NT2/D1 (cell line): ENCODE results near the gene IZUMO1.
"Not testable (repeated sequence)": the region's sequence is repeated elsewhere in the genome, so short reads cannot be mapped to it uniquely, and the experiment has no call there.

Experiments
- DNase-seq: peaks from one replicate; pipeline ENCODE4 v3.0.0-alpha.2; 2011; ENCODE audit warnings: low read depth, low spot score
- H3K27me3 ChIP-seq: 2 replicates; pipeline ENCODE4 v1.6.0; 2011; ENCODE audit warnings: mild to moderate bottlenecking; ENCODE audit not compliant: insufficient read length, insufficient read depth
- H3K36me3 ChIP-seq: 2 replicates; pipeline ENCODE4 v1.6.1; 2011; ENCODE audit warnings: mild to moderate bottlenecking, low read length, mixed read lengths; ENCODE audit not compliant: insufficient read depth, insufficient read length
- H3K4me1 ChIP-seq: 2 replicates; pipeline ENCODE4 v1.5.1; 2011; ENCODE audit not compliant: insufficient read depth, insufficient read length
- H3K4me3 ChIP-seq: 2 replicates; pipeline ENCODE4 v1.5.1; 2011; ENCODE audit warnings: low read depth; ENCODE audit not compliant: insufficient read length
- H3K9ac ChIP-seq: 2 replicates; pipeline ENCODE4 v1.6.0; 2011; ENCODE audit warnings: low read depth; ENCODE audit not compliant: insufficient read length
- H3K9me3 ChIP-seq: 2 replicates; pipeline ENCODE4 v1.5.1; 2011; ENCODE audit warnings: mild to moderate bottlenecking, low read length; ENCODE audit not compliant: insufficient read depth
- SUZ12 ChIP-seq: IDR thresholded peaks from 2 replicates; pipeline ENCODE4 v1.6.1; 2011; ENCODE audit not compliant: insufficient read length, insufficient read depth; ENCODE audit errors: extremely low read depth
- YY1 ChIP-seq: IDR thresholded peaks from 2 replicates; pipeline ENCODE4 v1.6.1; 2011; ENCODE audit not compliant: insufficient read length, insufficient read depth
- ZNF274 ChIP-seq: IDR thresholded peaks from 2 replicates; pipeline ENCODE4 v1.6.1; 2011; ENCODE audit warnings: mild to moderate bottlenecking, low read depth, low read length

Gene IZUMO1

DNA sequence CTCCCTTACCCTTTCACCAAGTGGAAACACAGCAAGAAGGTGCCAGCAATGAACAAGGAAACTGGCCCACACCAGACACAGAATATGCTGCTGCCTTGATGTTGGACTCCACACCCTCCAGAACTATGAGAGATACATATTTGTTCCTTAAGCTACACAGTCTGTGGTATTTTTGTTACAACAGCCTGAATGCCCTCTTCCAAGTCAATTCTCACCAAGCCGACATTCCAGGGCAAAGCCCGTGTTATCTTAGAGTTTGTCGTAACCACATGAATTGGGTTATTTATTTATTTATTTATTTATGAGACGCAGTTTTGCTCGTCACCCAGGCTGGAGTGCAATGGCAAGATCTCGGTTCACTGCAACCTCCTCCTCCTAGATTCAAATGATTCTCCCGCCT lies 23.6 kb upstream of the IZUMO1 start:
- H3K9ac ChIP-seq: no peak overlapping the region
- no peaks in the 10 kb centered on the region for H3K4me1 ChIP-seq
- no peaks in the 10 kb centered on the region for H3K27me3 ChIP-seq
- no peak for DNase-seq
- H3K4me3 ChIP-seq: no peak overlapping the region
- no peaks in the 10 kb centered on the region for H3K36me3 ChIP-seq
- TF ChIP-seq YY1: no peak
- no peak for TF ChIP-seq ZNF274
- TF ChIP-seq SUZ12: no peak
- no peaks in the 10 kb centered on the region for H3K9me3 ChIP-seq

DNA sequence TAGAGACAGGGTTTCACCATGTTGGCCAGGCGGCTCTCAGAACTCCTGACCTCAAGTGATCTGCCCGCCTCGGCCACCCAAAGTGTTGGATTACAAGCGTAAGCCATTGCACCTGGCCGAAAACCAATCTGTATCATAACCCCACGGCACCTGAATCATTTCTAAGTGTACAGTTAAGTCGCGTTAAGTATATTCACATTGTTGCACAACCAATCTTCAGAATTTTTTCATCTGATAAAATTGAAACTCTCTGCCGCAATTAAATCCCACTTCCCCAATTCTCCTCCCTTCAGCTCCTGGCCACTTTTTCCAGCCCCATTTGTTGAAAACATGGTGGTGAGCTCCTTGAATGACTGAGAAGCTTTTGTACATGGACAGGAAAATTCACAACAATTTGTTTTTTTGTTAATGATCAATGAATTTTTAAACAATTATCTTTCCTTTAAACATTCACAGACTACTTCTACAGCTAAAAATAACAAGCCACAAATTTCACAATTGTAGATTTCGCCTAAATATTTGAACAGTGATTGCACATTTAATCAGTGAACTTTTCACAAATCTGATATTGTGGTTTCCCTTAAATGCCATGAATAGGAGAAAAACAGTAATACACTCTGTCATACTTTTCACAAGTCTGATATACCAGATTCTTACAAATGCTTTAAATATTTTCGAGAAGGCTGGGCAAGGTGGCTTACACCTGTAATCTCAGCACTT lies 22.4 kb upstream of the IZUMO1 start:
- no peak for DNase-seq
- no peaks in the 10 kb centered on the region for H3K36me3 ChIP-seq
- no peaks in the 10 kb centered on the region for H3K9me3 ChIP-seq
- H3K27me3 ChIP-seq: no peaks in the 10 kb centered on the region
- no peaks in the 10 kb centered on the region for H3K4me1 ChIP-seq
- no peak for TF ChIP-seq ZNF274
- no peak overlapping the region for H3K9ac ChIP-seq
- no peak overlapping the region for H3K4me3 ChIP-seq

DNA sequence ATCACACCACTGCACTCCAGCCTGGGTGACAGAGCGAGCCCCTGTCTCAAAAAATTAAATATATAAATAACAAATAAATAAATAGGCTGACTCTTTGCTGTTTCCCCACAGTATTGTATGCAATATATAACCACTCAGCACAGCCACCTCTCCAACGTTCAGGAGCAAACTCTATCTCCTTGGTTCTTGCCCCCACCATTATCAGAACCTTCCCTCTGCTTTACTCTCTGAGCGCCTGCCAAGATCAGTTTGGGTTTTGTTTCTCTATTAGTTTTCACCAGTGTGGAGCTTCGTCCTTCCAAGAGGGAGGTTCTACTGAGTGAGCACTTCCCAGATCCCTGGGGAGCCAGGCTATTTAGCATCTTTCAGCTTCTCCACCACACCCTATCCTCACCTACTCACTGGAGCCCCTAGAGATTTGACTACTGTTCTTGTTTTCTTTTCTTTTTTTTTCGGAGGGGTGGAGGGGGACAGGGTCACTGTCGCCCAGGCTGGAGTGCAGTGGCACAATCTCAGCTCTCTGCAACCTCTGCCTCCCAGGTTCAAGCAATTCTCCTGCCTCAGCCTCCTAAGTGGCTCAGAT lies 21.6 kb upstream of the IZUMO1 start:
- H3K9ac ChIP-seq, DNase-seq, H3K9me3 ChIP-seq, H3K4me3 ChIP-seq, H3K36me3 ChIP-seq, H3K4me1 ChIP-seq, H3K27me3 ChIP-seq: not testable (repeated sequence)

DNA sequence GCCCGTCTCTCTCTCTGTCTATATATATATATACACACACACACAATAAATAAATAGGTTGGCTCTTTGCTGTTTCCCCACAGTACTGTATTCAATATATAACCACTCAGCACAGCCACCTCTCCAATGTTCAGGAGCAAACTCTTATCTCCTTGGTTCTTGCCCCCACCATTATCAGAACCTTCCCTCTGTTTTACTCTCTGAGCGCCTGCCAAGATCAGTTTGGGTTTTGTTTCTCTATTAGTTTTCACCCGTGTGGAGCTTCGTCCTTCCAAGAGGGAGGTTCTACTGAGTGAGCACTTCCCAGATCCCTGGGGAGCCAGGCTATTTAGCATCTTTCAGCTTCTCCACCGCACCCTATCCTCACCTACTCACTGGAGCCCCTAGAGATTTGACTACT lies 19.1 kb upstream of the IZUMO1 start:
- H3K36me3 ChIP-seq, DNase-seq: not testable (repeated sequence)

DNA sequence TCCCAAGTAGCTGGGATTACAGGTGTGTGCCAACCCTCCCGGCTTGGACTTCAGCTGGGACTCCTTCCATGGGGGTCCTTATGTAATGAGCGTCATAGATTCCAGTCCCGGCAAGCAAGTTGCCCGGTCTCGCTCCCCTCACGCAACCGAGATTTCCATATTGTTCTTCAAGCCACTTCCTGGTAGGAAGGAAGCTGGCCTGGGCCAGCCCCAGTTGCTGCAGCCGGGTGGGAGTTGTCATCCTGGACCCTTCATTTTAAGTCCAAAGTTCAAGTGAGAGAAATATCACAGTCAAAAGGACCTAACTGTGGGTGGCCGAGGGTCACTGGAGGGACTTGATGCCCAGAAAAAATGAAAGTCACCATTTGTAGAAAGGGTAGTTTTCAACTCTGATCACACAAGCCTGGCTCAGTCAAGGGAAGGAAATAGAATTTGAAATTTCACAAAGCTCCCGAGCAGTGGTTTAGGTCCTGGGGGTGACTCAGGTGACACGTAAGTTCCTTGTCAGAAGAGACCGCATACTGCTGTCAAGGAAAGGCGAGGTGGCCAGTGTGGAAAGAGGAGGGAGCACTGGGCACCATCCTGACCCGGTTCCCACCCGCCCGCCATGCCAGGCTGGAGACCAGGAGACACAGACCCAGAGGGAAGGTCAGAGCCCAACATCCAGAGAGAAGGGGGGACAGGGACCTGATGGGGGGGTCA lies 13.9 kb upstream of the IZUMO1 start:
- DNase-seq: no peak
- no peak for TF ChIP-seq YY1
- TF ChIP-seq ZNF274: no peak
- no peak overlapping the region for H3K4me3 ChIP-seq
- no peaks in the 10 kb centered on the region for H3K36me3 ChIP-seq
- H3K4me1 ChIP-seq: peaks cover 11% of the 10 kb centered on the region
- no peaks in the 10 kb centered on the region for H3K9me3 ChIP-seq
- no peak overlapping the region for H3K9ac ChIP-seq
- peaks cover 4% of the 10 kb centered on the region for H3K27me3 ChIP-seq

More for the DNA sequence above, 19.1 kb upstream of the IZUMO1 start:
- H3K4me3 ChIP-seq, H3K9ac ChIP-seq, H3K4me1 ChIP-seq, H3K9me3 ChIP-seq, H3K27me3 ChIP-seq: not testable (repeated sequence)

DNA sequence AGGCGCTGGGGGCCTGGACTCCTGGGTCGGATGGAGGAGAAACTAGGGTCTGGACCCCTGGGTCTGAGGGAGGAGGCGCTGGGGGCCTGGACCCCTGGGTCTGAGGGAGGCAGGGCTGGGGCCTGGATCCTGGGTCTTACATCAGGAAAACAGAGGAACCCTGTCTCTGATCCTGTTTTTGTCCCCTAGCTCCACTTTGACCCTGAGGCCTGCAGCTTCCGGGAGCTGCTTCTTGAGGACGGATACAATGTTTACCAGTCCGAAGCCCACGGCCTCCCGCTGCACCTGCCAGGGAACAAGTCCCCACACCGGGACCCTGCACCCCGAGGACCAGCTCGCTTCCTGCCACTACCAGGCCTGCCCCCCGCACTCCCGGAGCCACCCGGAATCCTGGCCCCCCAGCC lies 11.0 kb upstream of the IZUMO1 start:
- Histone ChIP-seq H3K4me1 (peaks cover 11% of the 10 kb centered on the region), H3K27me3 (peaks cover 4% of the 10 kb centered on the region), H3K9ac (no peak overlapping the region), H3K4me3 (no peak overlapping the region), H3K9me3 (no peaks in the 10 kb centered on the region), H3K36me3 (no peaks in the 10 kb centered on the region)
- DNase-seq: no peak
- no peak for TF ChIP-seq SUZ12
- TF ChIP-seq ZNF274: no peak
- TF ChIP-seq YY1: no peak

DNA sequence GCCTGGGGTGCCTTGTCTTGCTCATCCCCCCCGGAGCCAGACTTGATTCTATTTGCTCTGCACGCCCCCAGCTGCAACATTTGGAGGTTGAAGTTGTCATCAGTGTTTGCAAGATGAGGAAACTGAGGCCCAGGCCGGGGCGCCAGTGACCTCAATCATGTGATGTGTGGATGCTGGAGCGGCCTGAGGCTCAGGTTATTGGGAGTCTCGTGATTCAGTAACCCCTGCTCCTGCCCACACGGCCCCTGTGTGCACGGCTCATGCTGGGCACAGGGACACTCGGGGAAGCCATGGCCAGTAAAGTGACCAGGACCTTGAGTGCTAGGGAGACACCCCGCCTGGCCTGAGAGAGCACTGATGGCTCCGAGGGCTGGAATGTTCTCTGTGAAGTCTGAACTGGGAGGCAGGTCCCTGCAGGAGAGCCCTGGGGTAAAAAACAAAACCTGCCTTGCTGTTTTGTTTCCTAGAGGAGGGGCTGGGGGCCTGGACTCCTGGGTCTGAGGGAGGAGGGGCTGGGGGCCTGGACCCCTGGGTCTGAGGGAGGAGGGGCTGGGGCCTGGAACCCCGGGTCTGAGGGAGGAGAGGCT lies 10.5 kb upstream of the IZUMO1 start:
- no peaks in the 10 kb centered on the region for H3K9me3 ChIP-seq
- no peaks in the 10 kb centered on the region for H3K27me3 ChIP-seq
- peaks cover 11% of the 10 kb centered on the region for H3K4me1 ChIP-seq
- H3K4me3 ChIP-seq: no peak overlapping the region
- H3K36me3 ChIP-seq: no peaks in the 10 kb centered on the region
- TF ChIP-seq SUZ12 (no peak), ZNF274 (no peak), YY1 (no peak)
- H3K9ac ChIP-seq: no peak overlapping the region
- no peak for DNase-seq

DNA sequence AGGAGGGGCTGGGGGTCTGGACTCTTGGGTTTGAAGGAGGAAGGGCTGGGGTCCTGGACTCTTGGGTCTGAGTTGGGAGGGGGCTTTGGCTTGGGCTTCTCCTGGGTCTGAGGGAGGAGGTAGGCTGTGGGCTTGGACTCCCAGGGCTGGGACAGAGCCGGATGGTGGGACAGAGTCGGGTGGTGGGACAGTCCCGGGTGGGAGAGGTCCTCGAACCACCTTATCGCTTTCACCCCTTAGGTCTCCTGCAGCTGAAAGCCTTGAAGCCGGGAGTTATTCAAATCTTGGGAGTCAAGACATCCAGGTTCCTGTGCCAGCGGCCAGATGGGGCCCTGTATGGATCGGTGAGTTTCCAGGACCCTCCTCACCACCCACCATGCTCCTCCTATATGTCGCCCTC lies 10.0 kb upstream of the IZUMO1 start:
- no peak for DNase-seq
- peaks cover 11% of the 10 kb centered on the region for H3K4me1 ChIP-seq
- no peak overlapping the region for H3K4me3 ChIP-seq
- TF ChIP-seq YY1: no peak
- no peak for TF ChIP-seq ZNF274
- no peak for TF ChIP-seq SUZ12
- no peaks in the 10 kb centered on the region for H3K9me3 ChIP-seq
- H3K9ac ChIP-seq: no peak overlapping the region
- no peaks in the 10 kb centered on the region for H3K36me3 ChIP-seq
- H3K27me3 ChIP-seq: no peaks in the 10 kb centered on the region
